Adrenal gland (tissue), 12 donors: Measurements from ENCODE around the gene DUS2. TPM values are rescaled to one million over a fixed set of nuclear protein-coding genes. Genes with fewer than 3 reads are reported as not detected.
"Not testable (repeated sequence)": the region's sequence is repeated elsewhere in the genome, so short reads cannot be mapped to it uniquely, and the experiment has no call there.

ENCODE experiments used
- DNase-seq, 7 donors: peaks; one replicate each; pipeline ENCODE4 v3.0.0-alpha.2; 2019 to 2020
- H3K27ac ChIP-seq, 5 donors: fragments of 200-600 bp; sonication (generic) in 4 of 5; 1 replicate in 3 of 5; 2 replicates in 2 of 5; pipeline versions ENCODE4 v1.5.1 to v1.8.0; 2016 to 2020; ENCODE audit warnings: mild to moderate bottlenecking in 1 of 5
- H3K27me3 ChIP-seq: fragments of 200-600 bp; 2 replicates; pipeline ENCODE4 v1.8.0; 2021
- H3K36me3 ChIP-seq, 2 donors: fragments of 200-600 bp; replicated peaks in 1 of 2; 1 replicate in 1 of 2; 2 replicates in 1 of 2; pipeline versions ENCODE4 v1.5.1 to v1.8.0; 2018 to 2022
- H3K4me1 ChIP-seq, 2 donors: fragments of 200-600 bp; replicated peaks in 1 of 2; 1 replicate in 1 of 2; 2 replicates in 1 of 2; pipeline versions ENCODE4 v1.5.1 to v1.8.0; 2018 to 2021
- H3K4me3 ChIP-seq, 4 donors: fragments of 200-600 bp; sonication (generic) in 3 of 4; one replicate each; pipeline ENCODE4 v1.5.1; 2016 to 2018
- H3K9me3 ChIP-seq, 3 donors: fragments of 200-600 bp; sonication (generic) in 1 of 3; replicated peaks in 1 of 3; 1 replicate in 2 of 3; 2 replicates in 1 of 3; pipeline versions ENCODE4 v1.5.1 to v1.8.0; 2016 to 2021
- CTCF ChIP-seq, 6 experiments: fragments of 450-650 bp in 4 of 6; fragments of 200-600 bp in 2 of 6; sonication (generic) in 1 of 6; IDR thresholded peaks; 1 replicate in 5 of 6; 2 replicates in 1 of 6; pipeline versions ENCODE4 v1.5.1 to v1.8.0; 2016 to 2021; ENCODE audit warnings: antibody characterized with exemption in 6 of 6, mild to moderate bottlenecking in 2 of 6, moderate library complexity in 1 of 6
- POLR2A ChIP-seq, 2 donors: fragments of 450-650 bp; IDR thresholded peaks; one replicate each; pipeline ENCODE4 v1.6.1; 2017; ENCODE audit warnings: antibody characterized with exemption in 2 of 2, mild to moderate bottlenecking in 2 of 2, moderate library complexity in 1 of 2
- WGBS, 4 donors: extraction: QIAGEN DNeasy Blood & Tissue Kit in 2 of 4; methylation state at CpG; one replicate each; pipeline versions ENCODE4 v1.1.5 to v1.1.7; 2013 to 2017; 5-methylcytosine and 5-hydroxymethylcytosine counted together
- intact Hi-C, 2 donors: fragments of 100-400 bp; cut with DNase I; formaldehyde crosslinking; loops; one replicate each; pipeline versions ENCODE4 v1.14.1 to v1.15.0; 2022 to 2023
- polyA plus RNA-seq, 3 donors: library from polyadenylated mRNA; stranded (reverse); fragments of 200-250 nt in 2 of 3; fragments of 350-450 nt in 1 of 3; fragmentation: Illumina TruSeq in 1 of 3; extraction: RNeasy Lipid Tissue Mini Kit (QIAGEN cat#74804) in 1 of 3; gene quantifications; one replicate each; pipeline ENCODE4 v1.2.3, GENCODE V29; 2013 to 2014
- total RNA-seq, 9 donors: library from RNA; depleted of rRNA in 4 of 9; stranded (reverse); fragments of >200 nt in 4 of 9; fragments of 120-200 nt in 1 of 9; fragmentation: NEBNext Ultra II Directional in 1 of 9; extraction: Animal tissue kit (Norgen Biotek cat#: 25700) in 1 of 9; gene quantifications; one replicate each; pipeline versions ENCODE4 v1.1.0 to v1.2.4, GENCODE V29; 2013 to 2023
- donor health status: healthy with polysubstance abuse.
- donor health status: Bipolar disorder and iron deficiency.
- donor health status: DM: yes; HTN: yes; CAD: no.
- donor health status: DM: no; HTN: no; CAD: no.
- donor health status: DM: no; HTN: no; CAD: no.
- donor health status: DM: yes; HTN: yes; CAD: no.

Gene DUS2
- total and polyA plus RNA-seq, 12 donors: 6.3 to 25.3 (median 12.7) TPM

- no peaks in the 10 kb centered on the region for H3K9me3 ChIP-seq
- no peaks in the 10 kb centered on the region for H3K36me3 ChIP-seq
- H3K27me3 ChIP-seq: no peaks in the 10 kb centered on the region
- intact Hi-C loops: loop anchor here in 1 of 2 donors (5.0 to 10.0 kb wide), 2 partner anchors 52 to 240 kb away; no protein-coding TSS in a partner anchor
- 44 to 79% (median 69%) methylated on average over 2 to 20 of the region's 20 CpGs for WGBS, 4 donors
- DNase-seq: no peak
- TF ChIP-seq CTCF (IDR thresholded peaks at IDR 0.05): no peak
- TF ChIP-seq POLR2A (IDR thresholded peaks at IDR 0.05): no peak
- no peak overlapping the region for H3K4me3 ChIP-seq
- peaks cover 3 to 10% of the 10 kb centered on the region in 2 donors for H3K4me1 ChIP-seq
- no peak overlapping the region for H3K27ac ChIP-seq
These were observed 30.4 kb upstream of the DUS2 start for GRCh38 chr16:67992661-67993206.

- H3K9me3 ChIP-seq: no peaks in the 10 kb centered on the region
- intact Hi-C loops: loop anchor here in 1 of 2 donors (5.0 to 10.0 kb wide), 2 partner anchors 51 to 239 kb away; no protein-coding TSS in a partner anchor
- peak overlapping the region in 3 of 5 donors; percentile 56 to 64 (median 63) for H3K27ac ChIP-seq
- no peaks in the 10 kb centered on the region for H3K27me3 ChIP-seq
- H3K4me3 ChIP-seq: peak overlapping the region in 2 of 4 donors; percentile 22 to 30
- peaks cover 3 to 10% of the 10 kb centered on the region in 2 donors for H3K4me1 ChIP-seq
- H3K36me3 ChIP-seq: no peaks in the 10 kb centered on the region
- WGBS, 4 donors: 8 to 75% (median 11%) methylated on average over 6 to 39 of the region's 39 CpGs
- peak; percentile 68 to 82 (median 75) for DNase-seq
- peak; percentile 86 to 99 (median 97) for TF ChIP-seq CTCF (IDR thresholded peaks at IDR 0.05)
- TF ChIP-seq POLR2A (IDR thresholded peaks at IDR 0.05): no peak
These were observed 29.7 kb upstream of the DUS2 start for GRCh38 chr16:67993207-67994039.

GRCh38 chr16:67994040-67994408 is 29.1 kb upstream of the DUS2 start:
- H3K27ac ChIP-seq: peak overlapping the region in 2 of 5 donors; percentile 56 to 63
- 58 to 76% (median 71%) methylated on average over 2 to 5 of the region's 6 CpGs for WGBS, 4 donors
- not testable (repeated sequence) for H3K4me3 ChIP-seq, H3K4me1 ChIP-seq, H3K9me3 ChIP-seq, H3K27me3 ChIP-seq, H3K36me3 ChIP-seq, DNase-seq
- intact Hi-C loops: loop anchor here in 1 of 2 donors (5.0 to 10.0 kb wide), 2 partner anchors 51 to 238 kb away; no protein-coding TSS in a partner anchor

- peaks cover 3 to 10% of the 10 kb centered on the region in 2 donors for H3K4me1 ChIP-seq
- WGBS, 4 donors: 68 to 87% (median 76%) methylated on average over 5 of the region's 5 CpGs
- H3K36me3 ChIP-seq: no peaks in the 10 kb centered on the region
- DNase-seq: no peak
- H3K27me3 ChIP-seq: no peaks in the 10 kb centered on the region
- intact Hi-C loops: loop anchor here in 1 of 2 donors (10.0 kb wide), 1 partner anchor 49 kb away; no protein-coding TSS in a partner anchor
- no peak for TF ChIP-seq POLR2A (IDR thresholded peaks at IDR 0.05)
- H3K9me3 ChIP-seq: no peaks in the 10 kb centered on the region
- no peak overlapping the region for H3K4me3 ChIP-seq
- H3K27ac ChIP-seq: no peak overlapping the region
These were observed 27.7 kb upstream of the DUS2 start for GRCh38 chr16:67995423-67995822.

- intact Hi-C loops: loop anchor here in 1 of 2 donors (10.0 kb wide), 1 partner anchor 48 kb away; no protein-coding TSS in a partner anchor
- H3K9me3 ChIP-seq: no peaks in the 10 kb centered on the region
- H3K4me3 ChIP-seq: no peak overlapping the region
- no peaks in the 10 kb centered on the region for H3K36me3 ChIP-seq
- TF ChIP-seq CTCF (IDR thresholded peaks at IDR 0.05): no peak
- TF ChIP-seq POLR2A (IDR thresholded peaks at IDR 0.05): no peak
- no peak overlapping the region for H3K27ac ChIP-seq
- peaks cover 3 to 10% of the 10 kb centered on the region in 2 donors for H3K4me1 ChIP-seq
- WGBS, 4 donors: 79 to 92% (median 84%) methylated on average over 5 of the region's 5 CpGs
- no peak for DNase-seq
- H3K27me3 ChIP-seq: no peaks in the 10 kb centered on the region
These were observed 26.4 kb upstream of the DUS2 start for GRCh38 chr16:67996666-67997065.

- WGBS, 4 donors: 87 to 95% (median 90%) methylated on average over 9 to 36 of the region's 36 CpGs
- intact Hi-C loops: loop anchor here in 1 of 2 donors (10.0 kb wide), 1 partner anchor 46 kb away; no protein-coding TSS in a partner anchor
- H3K36me3 ChIP-seq, DNase-seq, H3K4me3 ChIP-seq, H3K27me3 ChIP-seq, H3K4me1 ChIP-seq, H3K27ac ChIP-seq, H3K9me3 ChIP-seq: not testable (repeated sequence)
These were observed 24.8 kb upstream of the DUS2 start for GRCh38 chr16:67998231-67998778.
